K562 (cell line): ENCODE measurements around the gene MAPK8IP1. TPM values are rescaled to one million over a fixed set of nuclear protein-coding genes. Genes with fewer than 3 reads are reported as not detected.

Experiments used
- ATAC-seq: fragments of 200-7000 bp; cut with Tn5 transposase; 3 replicates; pipeline ENCODE4 v1.9.1; 2020; ENCODE audit warnings: moderate library complexity
- BruUV-seq: library from RNA; stranded (reverse); fragments of 400-500 nt; replicated peaks from 2 replicates; lab custom pipeline; 2021; lab: Mats Ljungman, UMichigan
- CTCF ChIA-PET: fragments of 300-600 bp; formaldehyde crosslinking; extraction: SDS; loops from one replicate; lab custom pipeline; 2021; ENCODE audit warnings: low intra/inter-chr PET ratio; lab: Yijun Ruan, JAX
- POLR2A ChIA-PET: fragments of 300-600, 350-650 bp; sonication (Branson Sonifier 250); formaldehyde crosslinking; extraction: SDS; loops from one replicate; lab custom pipeline; 2021; ENCODE audit warnings: antibody characterized with exemption, inconsistent platforms; lab: Yijun Ruan, JAX
- DNase-seq, 4 experiments: peaks; one replicate each; pipeline versions ENCODE4 v3.0.0 to v3.0.0-alpha.2; 2011 to 2018; ENCODE audit warnings: low spot score in 3 of 4, mixed read lengths in 3 of 4; ENCODE audit errors: extremely low read depth in 1 of 4
- FAIRE-seq: peaks from 2 replicates; lab custom pipeline; 2011; peaks lifted over from hg19 to GRCh38; lab: Jason Lieb, UNC
- H2AFZ ChIP-seq: 2 replicates; pipeline ENCODE4 v1.6.0; 2011; ENCODE audit warnings: low read depth, low read length, control low read depth, inconsistent platforms
- H3K27ac ChIP-seq: fragments of 200-600 bp; 3 replicates; pipeline ENCODE4 v1.8.0; 2011; ENCODE audit warnings: low read depth, mild to moderate bottlenecking, control low read depth, inconsistent platforms, low read length, moderate library complexity, mixed read lengths; ENCODE audit errors: extremely low read depth
- H3K27me3 ChIP-seq, 2 experiments: fragments of 300-600 bp in 1 of 2; 2 replicates in 1 of 2; 3 replicates in 1 of 2; pipeline versions ENCODE4 v1.6.0 to v1.8.0; 2011; ENCODE audit warnings: inconsistent platforms in 2 of 2, low read length in 2 of 2, mild to moderate bottlenecking in 1 of 2, mixed read lengths in 1 of 2, moderate library complexity in 1 of 2; ENCODE audit not compliant: control insufficient read depth in 2 of 2, insufficient read depth in 2 of 2
- H3K36me3 ChIP-seq: fragments of 300-600 bp; 3 replicates; pipeline ENCODE4 v1.8.0; 2011; ENCODE audit warnings: mild to moderate bottlenecking, low read length, inconsistent platforms; ENCODE audit not compliant: control insufficient read depth, insufficient read depth
- H3K4me1 ChIP-seq, 2 experiments: fragments of 200-600 bp in 1 of 2; replicated peaks in 1 of 2; 2 replicates in 1 of 2; 3 replicates in 1 of 2; pipeline versions ENCODE4 v1.5.1 to v1.8.0; 2011; ENCODE audit warnings: inconsistent platforms in 2 of 2, low read length in 2 of 2, mild to moderate bottlenecking in 1 of 2, mixed read lengths in 1 of 2, moderate library complexity in 1 of 2; ENCODE audit not compliant: control insufficient read depth in 2 of 2, insufficient read depth in 2 of 2
- H3K4me2 ChIP-seq: 2 replicates; pipeline ENCODE4 v1.6.1; 2011; ENCODE audit warnings: low read length, control low read depth, inconsistent platforms, mixed read lengths; ENCODE audit not compliant: insufficient read depth
- H3K4me3 ChIP-seq: fragments of 200-600 bp; sonication (generic), shearing (Covaris generic); 2 replicates; pipeline ENCODE4 v1.5.1; 2016; ENCODE audit warnings: control low read depth, inconsistent platforms
- H3K79me2 ChIP-seq: fragments of 200-600 bp; 3 replicates; pipeline ENCODE4 v1.8.0; 2011; ENCODE audit warnings: low read length, inconsistent platforms; ENCODE audit not compliant: control insufficient read depth, insufficient read depth
- H3K9ac ChIP-seq, 2 experiments: 2 replicates each; pipeline versions ENCODE4 v1.6.0 to v1.6.1; 2011; ENCODE audit warnings: low read depth in 2 of 2, low read length in 2 of 2, control low read depth in 1 of 2, inconsistent platforms in 1 of 2, mild to moderate bottlenecking in 1 of 2, mixed read lengths in 1 of 2; ENCODE audit not compliant: insufficient read depth in 1 of 2
- H3K9me1 ChIP-seq: one replicate; pipeline ENCODE4 v1.6.0; 2011; ENCODE audit warnings: inconsistent platforms, mild to moderate bottlenecking, low read length, moderate library complexity; ENCODE audit not compliant: control insufficient read depth, insufficient read depth
- H3K9me3 ChIP-seq: replicated peaks from 2 replicates; pipeline ENCODE4 v1.5.1; 2011; ENCODE audit warnings: low read depth, low read length, inconsistent platforms; ENCODE audit not compliant: control insufficient read depth, insufficient read depth
- H4K20me1 ChIP-seq: replicated peaks from 2 replicates; pipeline ENCODE4 v1.6.1; 2011; ENCODE audit warnings: low read length, inconsistent platforms, mixed read lengths; ENCODE audit not compliant: control insufficient read depth, insufficient read depth
- BCOR ChIP-seq: fragments of 450-650 bp; IDR thresholded peaks from 2 replicates; pipeline ENCODE4 v1.6.1; 2016
- CBFA2T3 ChIP-seq: fragments of 450-650 bp; IDR thresholded peaks from 2 replicates; pipeline ENCODE4 v1.6.1; 2017
- CBX5 ChIP-seq: IDR thresholded peaks from 2 replicates; pipeline ENCODE4 v1.6.1; 2014; ENCODE audit warnings: low read depth, borderline replicate concordance
- CEBPG ChIP-seq, 3 experiments: fragments of 200-800 bp in 1 of 3; sonication (Bioruptor generic) in 1 of 3; sonication (generic) in 1 of 3; formaldehyde crosslinking in 1 of 3; IDR thresholded peaks in 2 of 3; conservative IDR thresholded peaks in 1 of 3; 2 replicates each; pipeline versions ENCODE4 v1.6.1 to v1.8.0; 2016 to 2022; ENCODE audit warnings: missing compliant biosample characterization in 2 of 3, missing genetic modification characterization in 2 of 3, mild to moderate bottlenecking in 1 of 3, missing genetic modification reagents in 1 of 3
- HMBOX1 ChIP-seq: sonication (generic); IDR thresholded peaks from 2 replicates; pipeline ENCODE4 v1.6.1; 2016
- IRF2 ChIP-seq: sonication (generic); formaldehyde crosslinking; IDR thresholded peaks from 2 replicates; pipeline ENCODE4 v1.8.1; 2022; ENCODE audit warnings: mild to moderate bottlenecking, missing genetic modification reagents
- JUN ChIP-seq, 2 experiments: sonication (generic) in 1 of 2; formaldehyde crosslinking in 1 of 2; IDR thresholded peaks; 2 replicates each; pipeline versions ENCODE4 v1.6.1 to v1.8.0; 2012 to 2022; ENCODE audit warnings: borderline replicate concordance in 2 of 2, mild to moderate bottlenecking in 2 of 2, improper control_type of control experiment in 1 of 2, low read depth in 1 of 2, low read length in 1 of 2, missing genetic modification reagents in 1 of 2
- PHTF2 ChIP-seq: fragments of 250-450 bp; sonication (Bioruptor Pico); IDR thresholded peaks from 2 replicates; pipeline ENCODE4 v1.5.0; 2021; ENCODE audit warnings: mild to moderate bottlenecking
- PRPF4 ChIP-seq: fragments of 200-400 bp; formaldehyde crosslinking; IDR thresholded peaks from one replicate; pipeline ENCODE4 v1.6.1; 2017; ENCODE audit warnings: low read length, low read depth, mild to moderate bottlenecking; ENCODE audit not compliant: insufficient read depth, poor library complexity, severe bottlenecking
- SMAD1 ChIP-seq: fragments of 150-350 bp; IDR thresholded peaks from 2 replicates; pipeline ENCODE4 v1.6.1; 2014; ENCODE audit warnings: low read length, low read depth; ENCODE audit not compliant: partially characterized antibody
- SMAD4 ChIP-seq: fragments of 250-450 bp; sonication (Bioruptor Pico); conservative IDR thresholded peaks from 2 replicates; pipeline ENCODE4 v1.8.0; 2021; ENCODE audit warnings: inconsistent platforms, mild to moderate bottlenecking, moderate library complexity
- TCF3 ChIP-seq: sonication (generic); formaldehyde crosslinking; IDR thresholded peaks from 2 replicates; pipeline ENCODE4 v1.4.0; 2020; ENCODE audit warnings: mild to moderate bottlenecking, missing genetic modification reagents
- ZNF316 ChIP-seq: fragments of 450-650 bp; IDR thresholded peaks from 2 replicates; pipeline ENCODE4 v1.6.1; 2016
- ZNF551 ChIP-seq: fragments of 250-450 bp; sonication (Bioruptor Pico); IDR thresholded peaks from 2 replicates; pipeline ENCODE4 v1.5.0; 2021; ENCODE audit warnings: mild to moderate bottlenecking, moderate library complexity
- ZNF586 ChIP-seq: fragments of 450-650 bp; formaldehyde crosslinking; conservative IDR thresholded peaks from 2 replicates; pipeline ENCODE4 v1.4.0; 2020; ENCODE audit warnings: mild to moderate bottlenecking, moderate library complexity
- ZNF696 ChIP-seq: fragments of 250-450 bp; sonication (Bioruptor Pico); conservative IDR thresholded peaks from 2 replicates; pipeline ENCODE4 v1.4.0; 2020; ENCODE audit warnings: mild to moderate bottlenecking, moderate library complexity
- WGBS: fragments of 100-300 bp; shearing (Covaris generic); methylation state at CpG from one replicate; pipeline ENCODE4 v1.1.6; 2016; ENCODE audit warnings: low coverage, mixed read lengths; ENCODE audit not compliant: insufficient coverage; ENCODE audit errors: missing lambda C conversion rate; 5-methylcytosine and 5-hydroxymethylcytosine counted together
- in situ Hi-C: fragments of 300-500 bp; cut with MboI; formaldehyde crosslinking; loops from 4 replicates; pipeline ENCODE4 v1.15.0; 2018; ENCODE audit warnings: inconsistent platforms, mixed read lengths
- intact Hi-C: fragments of 100-400 bp; cut with micrococcal nuclease; formaldehyde crosslinking; loops from 2 replicates; pipeline ENCODE4 v1.14.2; 2022
- polyA plus RNA-seq, 8 experiments: library from polyadenylated mRNA; depleted of rRNA in 4 of 8; stranded (reverse) in 5 of 8; unstranded in 3 of 8; fragments of >200 nt; fragmentation: Nextera tagmentation in 2 of 8; fragmentation: Illumina TruSeq in 1 of 8; extraction: Ambion mirVana in 2 of 8; extraction: Trizol in 1 of 8; gene quantifications; 2 replicates each; pipeline versions ENCODE4 v1.2.1 to v1.2.3, GENCODE V29; 2011 to 2014; ENCODE audit warnings: inconsistent platforms in 1 of 8, missing spikeins in 1 of 8
- total RNA-seq, 7 experiments: library from RNA; depleted of rRNA in 6 of 7; stranded (reverse); fragments of >200 nt in 6 of 7; fragmentation: Illumina TruSeq in 2 of 7; extraction: Trizol in 2 of 7; gene quantifications; 2 replicates each; pipeline versions ENCODE4 v1.2.1 to v1.2.3, GENCODE V29; 2011 to 2021; ENCODE audit warnings: low replicate concordance in 1 of 7
- TF ChIP-seq, protein P1 (sequence below): sonication (generic); formaldehyde crosslinking; IDR thresholded peaks from 2 replicates; pipeline ENCODE4 v1.8.0; 2022; ENCODE audit warnings: mild to moderate bottlenecking, missing genetic modification reagents
- TF ChIP-seq, protein P2 (sequence below): fragments of 200-800 bp; sonication (Bioruptor generic); IDR thresholded peaks from 2 replicates; pipeline ENCODE4 v1.6.1; 2017; ENCODE audit warnings: missing genetic modification characterization, missing compliant biosample characterization

Gene MAPK8IP1
- total and polyA plus RNA-seq, 9 of the 15 experiments (the other 6 are each of a cell fraction or from before 2014, with no cell fraction given) = 0.13 to 6.9 (median 2.5) TPM

GRCh38 chr11:45904309-45904915 lies 19.0 kb downstream of the MAPK8IP1 start:
- WGBS = 17% methylated on average over 15 of the region's 15 CpGs
- ChIA-PET POLR2A (no interaction called here), CTCF (no interaction called here)
- H2AFZ ChIP-seq = no peak overlapping the region
- H3K79me2 ChIP-seq = no peaks in the 10 kb centered on the region
- no TSS peak for BruUV-seq
- intact Hi-C loops = no loop called here
- H3K4me2 ChIP-seq = peak overlapping the region; percentile 30; the same call in 1 of the 2 replicates
- 0 out of 2 replicates have a peak, but pooled peaks cover 3% of the 10 kb centered on the region for H4K20me1 ChIP-seq
- DNase-seq = peak; percentile 41 to 83 (median 53)
- peak; percentile 33 for ATAC-seq
- H3K9me1 ChIP-seq = peaks cover 5% of the 10 kb centered on the region
- peaks cover 10 to 83% of the 10 kb centered on the region in 2 experiments for H3K4me1 ChIP-seq
- in situ Hi-C loops = no loop called here
- no peaks in the 10 kb centered on the region for H3K27me3 ChIP-seq
- no peak overlapping the region; the same call in 2 of the 3 replicates for H3K27ac ChIP-seq
- H3K36me3 ChIP-seq = peaks cover 3% of the 10 kb centered on the region; the same call in 1 of the 3 replicates
- no peak overlapping the region for H3K4me3 ChIP-seq
- no peaks in the 10 kb centered on the region for H3K9me3 ChIP-seq
- FAIRE-seq = peak; percentile 70
- peak overlapping the region in 1 of 2 experiments; percentile 68; a peak in 2 of 4 replicates for H3K9ac ChIP-seq
- TF ChIP-seq, protein P1, sequence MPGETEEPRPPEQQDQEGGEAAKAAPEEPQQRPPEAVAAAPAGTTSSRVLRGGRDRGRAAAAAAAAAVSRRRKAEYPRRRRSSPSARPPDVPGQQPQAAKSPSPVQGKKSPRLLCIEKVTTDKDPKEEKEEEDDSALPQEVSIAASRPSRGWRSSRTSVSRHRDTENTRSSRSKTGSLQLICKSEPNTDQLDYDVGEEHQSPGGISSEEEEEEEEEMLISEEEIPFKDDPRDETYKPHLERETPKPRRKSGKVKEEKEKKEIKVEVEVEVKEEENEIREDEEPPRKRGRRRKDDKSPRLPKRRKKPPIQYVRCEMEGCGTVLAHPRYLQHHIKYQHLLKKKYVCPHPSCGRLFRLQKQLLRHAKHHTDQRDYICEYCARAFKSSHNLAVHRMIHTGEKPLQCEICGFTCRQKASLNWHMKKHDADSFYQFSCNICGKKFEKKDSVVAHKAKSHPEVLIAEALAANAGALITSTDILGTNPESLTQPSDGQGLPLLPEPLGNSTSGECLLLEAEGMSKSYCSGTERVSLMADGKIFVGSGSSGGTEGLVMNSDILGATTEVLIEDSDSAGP (CRISPR knock-in tag) = no peak
- TF ChIP-seq CBFA2T3 (peak; percentile 94), ZNF316 (no peak), ZNF586 (CRISPR knock-in tag) (no peak), PHTF2 (CRISPR knock-in tag) (no peak), SMAD1 (no peak), TCF3 (CRISPR knock-in tag) (peak; percentile 89), ZNF696 (CRISPR knock-in tag) (no peak), CEBPG (CRISPR knock-in tag; IDR thresholded peaks at IDR 0.05) (0 out of 2 replicates have a peak, but pooled peaks have one; percentile 3), CEBPG (tag; conservative IDR thresholded peaks at IDR 0.05 in 1 of 2, IDR thresholded peaks at IDR 0.05 in 1 of 2) (no peak), ZNF551 (CRISPR knock-in tag) (no peak), HMBOX1 (no peak), SMAD4 (peak; percentile 33; the same call in 1 of the 2 replicates), PRPF4 (no peak), JUN (IDR thresholded peaks at IDR 0.05; ENCODE audit: borderline replicate concordance, low read depth, low read length) (no peak), JUN (CRISPR knock-in tag; IDR thresholded peaks at IDR 0.05; ENCODE audit: borderline replicate concordance) (no peak), BCOR (no peak), IRF2 (CRISPR knock-in tag) (no peak), CBX5 (no peak)
- TF ChIP-seq, protein P2, sequence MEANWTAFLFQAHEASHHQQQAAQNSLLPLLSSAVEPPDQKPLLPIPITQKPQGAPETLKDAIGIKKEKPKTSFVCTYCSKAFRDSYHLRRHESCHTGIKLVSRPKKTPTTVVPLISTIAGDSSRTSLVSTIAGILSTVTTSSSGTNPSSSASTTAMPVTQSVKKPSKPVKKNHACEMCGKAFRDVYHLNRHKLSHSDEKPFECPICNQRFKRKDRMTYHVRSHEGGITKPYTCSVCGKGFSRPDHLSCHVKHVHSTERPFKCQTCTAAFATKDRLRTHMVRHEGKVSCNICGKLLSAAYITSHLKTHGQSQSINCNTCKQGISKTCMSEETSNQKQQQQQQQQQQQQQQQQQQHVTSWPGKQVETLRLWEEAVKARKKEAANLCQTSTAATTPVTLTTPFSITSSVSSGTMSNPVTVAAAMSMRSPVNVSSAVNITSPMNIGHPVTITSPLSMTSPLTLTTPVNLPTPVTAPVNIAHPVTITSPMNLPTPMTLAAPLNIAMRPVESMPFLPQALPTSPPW (CRISPR knock-in tag) = no peak
